ENCODE results near the gene PTPRR.

The PTPRR gene

DNA sequence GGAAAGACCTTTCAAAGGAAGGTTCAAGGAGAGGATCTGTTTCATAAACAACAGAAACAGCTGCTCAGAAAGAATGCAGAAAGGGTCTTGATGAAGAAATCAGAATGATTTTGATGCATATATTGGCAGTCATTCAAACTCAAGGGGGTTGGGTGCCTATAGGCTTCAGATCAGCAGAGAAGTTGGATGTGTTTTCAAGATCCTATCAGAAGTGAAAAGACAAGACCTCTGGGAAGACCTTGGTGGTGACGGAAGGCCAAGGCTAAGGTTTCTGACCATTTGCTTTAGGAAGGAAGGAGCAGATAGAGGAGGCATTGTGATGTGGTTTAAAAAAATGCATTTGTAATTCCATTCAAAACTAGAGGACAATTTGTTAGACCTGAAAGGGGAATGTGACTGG is 268.1 kb downstream of the PTPRR start:
- Histone ChIP-seq H3K4me3 (ENCODE audit: low read length) (no peak overlapping the region), H3K4me2 (ENCODE audit: low read length) (no peak overlapping the region), H3F3A (ENCODE audit: control insufficient read depth, insufficient read depth) (no peaks in the 10 kb centered on the region), H3K4me1 (ENCODE audit: control insufficient read depth, low read length) (no peaks in the 10 kb centered on the region), H3K36me3 (ENCODE audit: control insufficient read depth, low read length) (no peaks in the 10 kb centered on the region), H3K9me3 (ENCODE audit: control insufficient read depth, insufficient read depth, low read length) (no peaks in the 10 kb centered on the region), H3K79me2 (ENCODE audit: control insufficient read depth, low read length) (no peaks in the 10 kb centered on the region), H3K27ac (ENCODE audit: low read depth, low read length) (no peak overlapping the region), H3K27me3 (ENCODE audit: control insufficient read depth, low read length) (no peaks in the 10 kb centered on the region), H4K20me1 (ENCODE audit: control insufficient read depth, insufficient read depth, low read depth, low read length) (no peaks in the 10 kb centered on the region), H3K9me2 (replicated peaks; ENCODE audit: control insufficient read depth, low read length) (no peaks in the 10 kb centered on the region)
- TF ChIP-seq EZH2phosphoT487 (IDR thresholded peaks at IDR 0.05; ENCODE audit: borderline replicate concordance, low read length): no peak
- TF ChIP-seq, protein P1, sequence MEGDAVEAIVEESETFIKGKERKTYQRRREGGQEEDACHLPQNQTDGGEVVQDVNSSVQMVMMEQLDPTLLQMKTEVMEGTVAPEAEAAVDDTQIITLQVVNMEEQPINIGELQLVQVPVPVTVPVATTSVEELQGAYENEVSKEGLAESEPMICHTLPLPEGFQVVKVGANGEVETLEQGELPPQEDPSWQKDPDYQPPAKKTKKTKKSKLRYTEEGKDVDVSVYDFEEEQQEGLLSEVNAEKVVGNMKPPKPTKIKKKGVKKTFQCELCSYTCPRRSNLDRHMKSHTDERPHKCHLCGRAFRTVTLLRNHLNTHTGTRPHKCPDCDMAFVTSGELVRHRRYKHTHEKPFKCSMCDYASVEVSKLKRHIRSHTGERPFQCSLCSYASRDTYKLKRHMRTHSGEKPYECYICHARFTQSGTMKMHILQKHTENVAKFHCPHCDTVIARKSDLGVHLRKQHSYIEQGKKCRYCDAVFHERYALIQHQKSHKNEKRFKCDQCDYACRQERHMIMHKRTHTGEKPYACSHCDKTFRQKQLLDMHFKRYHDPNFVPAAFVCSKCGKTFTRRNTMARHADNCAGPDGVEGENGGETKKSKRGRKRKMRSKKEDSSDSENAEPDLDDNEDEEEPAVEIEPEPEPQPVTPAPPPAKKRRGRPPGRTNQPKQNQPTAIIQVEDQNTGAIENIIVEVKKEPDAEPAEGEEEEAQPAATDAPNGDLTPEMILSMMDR (IDR thresholded peaks at IDR 0.05; ENCODE audit: low read depth, low read length, poor library complexity, severe bottlenecking): no peak

DNA sequence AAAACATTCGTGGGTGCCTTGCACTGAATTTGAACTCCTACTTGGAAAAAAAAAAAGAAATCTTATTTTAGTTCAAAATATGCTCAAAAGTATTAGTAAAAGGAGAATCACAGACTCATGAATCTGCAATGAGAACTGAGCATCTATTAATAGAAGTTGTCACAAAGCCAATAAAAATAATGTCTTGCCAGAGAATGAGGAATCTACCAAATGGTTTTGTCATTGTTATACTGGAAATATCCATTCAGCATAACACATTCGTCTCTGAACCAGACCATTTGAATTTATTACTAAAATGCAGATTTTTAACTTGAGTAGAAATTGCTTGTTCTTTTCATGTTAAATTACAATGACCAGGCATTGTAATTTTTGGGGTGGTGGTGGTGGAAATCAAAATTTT is 271.7 kb downstream of the PTPRR start:
- Histone ChIP-seq H3K27me3 (ENCODE audit: control insufficient read depth, low read length) (no peaks in the 10 kb centered on the region), H3K4me2 (ENCODE audit: low read length) (no peak overlapping the region), H3K4me3 (ENCODE audit: low read length) (no peak overlapping the region), H3K27ac (ENCODE audit: low read depth, low read length) (no peak overlapping the region), H3K9me3 (ENCODE audit: control insufficient read depth, insufficient read depth, low read length) (no peaks in the 10 kb centered on the region), H3K79me2 (ENCODE audit: control insufficient read depth, low read length) (no peaks in the 10 kb centered on the region), H3K36me3 (ENCODE audit: control insufficient read depth, low read length) (no peaks in the 10 kb centered on the region), H3K4me1 (ENCODE audit: control insufficient read depth, low read length) (no peaks in the 10 kb centered on the region), H4K20me1 (ENCODE audit: control insufficient read depth, insufficient read depth, low read depth, low read length) (no peaks in the 10 kb centered on the region), H3F3A (ENCODE audit: control insufficient read depth, insufficient read depth) (no peaks in the 10 kb centered on the region), H3K9me2 (replicated peaks; ENCODE audit: control insufficient read depth, low read length) (no peaks in the 10 kb centered on the region)
- no peak for TF ChIP-seq EZH2phosphoT487 (IDR thresholded peaks at IDR 0.05; ENCODE audit: borderline replicate concordance, low read length)
- TF ChIP-seq, protein P1 (IDR thresholded peaks at IDR 0.05; ENCODE audit: low read depth, low read length, poor library complexity, severe bottlenecking): no peak

DNA sequence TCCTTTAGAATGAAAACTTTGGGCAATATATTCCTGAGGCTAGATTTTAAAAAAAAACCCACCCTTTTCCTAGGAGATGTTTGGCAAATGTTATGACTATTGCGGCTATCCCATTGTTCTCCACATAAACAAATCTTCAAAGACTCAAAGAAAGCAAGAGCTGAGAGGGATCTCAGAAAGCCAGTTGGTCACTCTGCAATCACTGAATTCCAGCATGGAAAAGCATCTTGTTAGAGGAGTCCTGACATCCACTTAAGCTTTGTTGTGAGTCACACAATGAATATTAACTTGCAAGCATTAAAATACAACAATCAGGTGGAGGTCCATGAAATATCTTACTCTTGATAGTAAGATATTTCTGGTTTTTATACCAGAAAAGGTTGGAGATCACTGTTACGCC is 272.3 kb downstream of the PTPRR start:
- Histone ChIP-seq H3K27ac (ENCODE audit: low read depth, low read length) (no peak overlapping the region), H3K9me2 (replicated peaks; ENCODE audit: control insufficient read depth, low read length) (no peaks in the 10 kb centered on the region), H4K20me1 (ENCODE audit: control insufficient read depth, insufficient read depth, low read depth, low read length) (no peaks in the 10 kb centered on the region), H3K79me2 (ENCODE audit: control insufficient read depth, low read length) (no peaks in the 10 kb centered on the region), H3K4me2 (ENCODE audit: low read length) (no peak overlapping the region), H3K4me3 (ENCODE audit: low read length) (no peak overlapping the region), H3K4me1 (ENCODE audit: control insufficient read depth, low read length) (no peaks in the 10 kb centered on the region), H3F3A (ENCODE audit: control insufficient read depth, insufficient read depth) (no peaks in the 10 kb centered on the region), H3K27me3 (ENCODE audit: control insufficient read depth, low read length) (no peaks in the 10 kb centered on the region), H3K9me3 (ENCODE audit: control insufficient read depth, insufficient read depth, low read length) (no peaks in the 10 kb centered on the region), H3K36me3 (ENCODE audit: control insufficient read depth, low read length) (no peaks in the 10 kb centered on the region)
- TF ChIP-seq EZH2phosphoT487 (IDR thresholded peaks at IDR 0.05; ENCODE audit: borderline replicate concordance, low read length): no peak
- TF ChIP-seq, protein P1 (IDR thresholded peaks at IDR 0.05; ENCODE audit: low read depth, low read length, poor library complexity, severe bottlenecking): no peak

DNA sequence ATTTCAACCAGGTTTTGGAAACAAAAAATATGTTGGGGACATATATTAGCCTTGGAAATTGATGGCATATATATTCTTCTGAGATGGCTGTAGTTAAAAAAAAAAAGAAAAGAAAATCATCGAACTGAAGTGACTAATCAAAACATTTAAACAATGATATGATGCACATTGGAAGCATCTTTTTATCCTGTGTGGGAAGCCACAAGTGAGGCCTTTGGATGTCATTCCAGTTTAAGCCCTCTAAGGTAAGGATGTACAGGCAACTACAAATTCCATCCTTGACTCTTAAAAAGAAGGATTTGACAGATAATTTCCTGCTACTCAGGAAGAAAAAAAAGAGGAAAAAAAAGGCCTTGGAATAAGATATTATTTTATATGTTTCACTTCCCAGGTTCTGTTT is 273.7 kb downstream of the PTPRR start:
- Histone ChIP-seq H3K27ac (ENCODE audit: low read depth, low read length) (no peak overlapping the region), H3K4me2 (ENCODE audit: low read length) (no peak overlapping the region)

More for the DNA sequence above, 273.7 kb downstream of the PTPRR start:
- Histone ChIP-seq H3K9me3 (ENCODE audit: control insufficient read depth, insufficient read depth, low read length) (no peaks in the 10 kb centered on the region), H3K27me3 (ENCODE audit: control insufficient read depth, low read length) (0 out of 2 replicates have a peak, but pooled peaks cover 1% of the 10 kb centered on the region), H3K4me1 (ENCODE audit: control insufficient read depth, low read length) (no peaks in the 10 kb centered on the region), H4K20me1 (ENCODE audit: control insufficient read depth, insufficient read depth, low read depth, low read length) (no peaks in the 10 kb centered on the region), H3K36me3 (ENCODE audit: control insufficient read depth, low read length) (no peaks in the 10 kb centered on the region), H3K9me2 (replicated peaks; ENCODE audit: control insufficient read depth, low read length) (no peaks in the 10 kb centered on the region), H3K4me3 (ENCODE audit: low read length) (no peak overlapping the region), H3F3A (ENCODE audit: control insufficient read depth, insufficient read depth) (no peaks in the 10 kb centered on the region), H3K79me2 (ENCODE audit: control insufficient read depth, low read length) (no peaks in the 10 kb centered on the region)
- TF ChIP-seq, protein P1 (IDR thresholded peaks at IDR 0.05; ENCODE audit: low read depth, low read length, poor library complexity, severe bottlenecking): no peak
- no peak for TF ChIP-seq EZH2phosphoT487 (IDR thresholded peaks at IDR 0.05; ENCODE audit: borderline replicate concordance, low read length)

Data from DOHH2 (cell line).